NCI-H446 treated with DMSO at 0.1 percent for 48 hours (cell line): ENCODE measurements around the gene WNT4.
A peak's percentile ranks its signal among the peaks of the same experiment; 100 is the strongest.

ENCODE experiments used
- DNase-seq: peaks from one replicate; lab custom pipeline; 2025; lab: John Stamatoyannopoulos, UW

The WNT4 gene

DNA sequence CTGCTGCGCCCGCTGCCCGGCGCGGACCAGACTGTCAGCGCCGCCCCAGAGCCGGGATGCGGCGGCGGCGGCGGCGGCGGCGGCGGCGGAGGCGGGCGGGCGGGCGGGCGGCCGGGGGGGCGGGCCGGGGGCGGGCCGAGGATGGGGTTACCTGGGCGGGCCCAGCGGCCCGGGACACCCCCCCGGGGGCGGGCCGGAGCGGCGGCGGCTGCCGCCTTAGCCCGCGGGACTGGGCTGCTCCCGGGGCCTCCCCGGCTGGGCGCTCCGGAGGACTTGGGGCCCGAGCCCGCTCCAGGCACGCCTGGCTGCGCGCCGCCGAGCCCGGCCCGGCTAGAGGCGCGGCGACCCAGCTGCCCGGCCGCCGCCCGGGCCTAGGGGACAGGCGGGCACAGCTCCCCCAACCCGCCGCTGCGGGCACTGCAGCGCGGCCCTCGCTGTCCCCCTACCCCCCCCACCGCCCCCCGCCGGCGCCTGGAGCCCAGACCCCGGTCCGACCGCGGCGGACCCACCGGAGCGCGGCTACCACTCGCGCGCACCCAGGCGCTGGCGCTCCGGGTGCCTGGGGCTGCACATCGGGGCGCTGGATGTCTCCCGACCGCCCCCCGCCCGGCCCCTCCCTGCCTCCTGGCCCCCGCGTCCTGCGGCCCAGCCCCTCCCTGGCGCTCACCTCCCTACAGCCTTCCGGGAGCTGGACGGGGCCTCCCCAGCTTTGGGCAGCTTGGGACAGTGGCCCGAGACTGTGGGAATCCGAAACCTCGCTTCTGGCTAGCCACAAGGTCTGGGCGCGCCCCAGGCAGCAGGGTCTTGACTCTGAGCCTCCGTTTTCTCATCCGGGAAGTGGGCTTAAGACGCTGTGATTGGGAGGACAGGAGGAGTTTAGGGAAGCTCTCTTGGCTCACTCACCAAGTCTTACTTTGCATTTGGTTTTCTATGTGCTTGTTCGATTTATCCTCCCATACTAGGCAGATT, at the start of gene WNT4:
TSS of gene WNT4 (minus strand) at position 33 of the 969 bp plus-strand sequence. CDS start 175 bp downstream, outside the sequence.
- DNase-seq, result no peak

DNA sequence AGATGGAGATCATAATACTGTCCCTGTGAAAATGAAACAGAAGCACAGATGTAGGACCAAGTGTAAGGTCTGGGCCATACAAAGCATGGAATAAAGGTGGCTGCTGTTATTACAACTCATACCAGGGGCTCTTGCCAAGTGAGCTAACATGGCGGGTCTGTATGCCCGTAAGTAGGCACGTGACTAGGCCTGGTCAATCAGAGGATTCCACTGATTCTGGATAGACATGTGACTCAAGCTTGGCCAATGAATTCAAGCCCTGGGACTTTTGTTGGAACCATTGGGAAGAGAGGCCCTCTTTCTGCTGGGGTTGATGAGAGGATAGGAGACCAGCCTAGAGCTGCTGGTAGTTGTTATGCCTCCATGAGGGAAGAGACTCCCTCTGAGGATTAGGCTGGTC, 47.8 kb upstream of the WNT4 start:
- DNase-seq, result no peak

DNA sequence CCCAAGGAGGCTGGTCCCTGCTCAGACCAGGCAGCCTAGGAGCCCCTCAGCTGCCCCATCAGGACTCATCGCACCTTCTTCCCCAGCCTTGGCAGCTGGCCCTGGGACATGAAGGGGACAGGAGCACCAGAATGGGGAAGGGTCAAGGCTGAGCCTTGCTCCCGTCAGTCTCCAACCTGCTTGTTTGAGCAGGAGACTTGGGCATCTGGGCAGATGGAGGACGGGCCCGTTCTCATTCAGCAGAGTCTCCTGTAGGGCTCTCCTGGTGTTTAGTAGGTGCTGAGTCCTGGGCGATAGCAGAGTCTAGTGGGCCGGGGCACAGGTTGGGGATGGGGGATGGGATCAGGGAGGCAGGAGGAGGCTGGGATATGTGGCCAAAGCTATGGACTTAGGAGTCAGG, 47.4 kb upstream of the WNT4 start:
- no peak for DNase-seq

DNA sequence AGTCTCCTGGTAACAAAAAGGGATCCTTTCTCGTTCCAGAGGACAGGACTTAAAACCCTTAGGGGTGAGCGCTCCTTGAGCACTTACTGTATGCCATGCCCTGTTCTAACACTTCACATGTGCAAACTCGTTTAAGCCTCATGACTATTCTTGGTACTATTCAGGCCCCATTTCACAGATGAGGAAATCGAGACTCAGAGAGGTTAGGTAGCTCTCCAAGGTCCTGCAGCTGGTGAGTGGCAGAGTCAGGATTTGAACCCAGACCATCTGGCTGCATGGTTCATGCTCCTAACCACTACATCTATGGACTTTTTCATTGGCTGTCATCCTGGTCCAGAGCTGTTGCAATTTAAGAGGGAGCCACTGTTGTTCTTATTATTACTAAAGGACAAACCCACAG, 46.7 kb upstream of the WNT4 start:
- no peak for DNase-seq

DNA sequence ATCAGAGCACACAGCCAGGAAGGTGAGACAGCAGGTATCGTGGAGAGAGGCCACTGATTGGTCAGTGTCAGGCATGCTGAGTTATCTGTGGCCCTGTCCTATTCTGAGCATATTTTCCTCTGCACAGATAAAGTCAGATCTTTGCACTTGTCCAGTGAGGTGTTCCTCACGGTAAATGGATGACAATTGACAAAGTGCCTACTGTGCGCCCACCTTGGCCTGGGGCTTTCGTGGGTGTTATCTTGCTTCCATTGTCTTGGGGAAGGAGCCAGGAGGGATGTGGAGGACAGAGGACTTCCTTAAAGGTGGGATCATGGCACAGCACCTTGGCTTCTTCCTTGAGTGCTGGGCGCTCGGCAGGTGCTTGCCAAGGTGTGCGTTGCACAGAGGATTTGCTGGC, 46.0 kb upstream of the WNT4 start:
- no peak for DNase-seq

DNA sequence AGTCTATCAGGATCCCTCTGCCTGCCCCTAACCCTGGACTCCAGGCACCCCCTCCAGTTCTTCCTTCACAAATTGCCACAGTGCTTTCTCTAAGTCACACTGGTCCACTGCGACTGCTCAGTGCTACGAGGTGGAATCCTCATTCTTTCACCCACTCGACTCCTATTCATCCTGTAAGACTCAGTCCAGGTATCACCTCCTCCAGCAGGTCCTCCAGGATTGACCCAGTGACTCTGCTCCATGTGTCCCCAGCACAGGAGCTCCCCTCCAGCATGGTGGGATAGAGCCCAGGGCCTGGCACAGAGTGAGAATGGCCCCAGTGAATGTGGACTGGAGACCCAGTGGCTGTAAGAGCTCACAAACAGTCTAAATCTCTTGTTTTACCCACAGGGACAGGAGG, 45.5 kb upstream of the WNT4 start:
- DNase-seq, result no peak

DNA sequence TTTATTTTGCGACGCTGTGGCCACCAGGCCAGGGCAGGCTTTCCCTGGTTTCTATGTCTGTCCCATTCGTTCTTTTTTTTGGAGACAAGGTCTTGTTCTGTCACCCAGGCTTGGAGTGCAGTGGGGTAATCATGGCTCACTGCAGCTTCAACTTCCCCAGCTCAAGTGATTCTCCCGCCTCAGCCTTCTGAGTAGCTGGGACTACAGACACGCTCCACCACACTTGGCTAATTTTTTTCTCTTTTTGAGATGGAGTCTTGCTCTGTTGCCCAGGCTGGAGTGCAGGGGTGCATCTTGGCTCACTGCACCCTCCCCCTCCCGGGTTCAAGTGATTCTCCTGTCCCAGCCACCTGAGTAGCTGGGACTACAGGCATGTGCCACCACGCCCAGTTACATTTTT, 43.4 kb upstream of the WNT4 start:
- no peak for DNase-seq

DNA sequence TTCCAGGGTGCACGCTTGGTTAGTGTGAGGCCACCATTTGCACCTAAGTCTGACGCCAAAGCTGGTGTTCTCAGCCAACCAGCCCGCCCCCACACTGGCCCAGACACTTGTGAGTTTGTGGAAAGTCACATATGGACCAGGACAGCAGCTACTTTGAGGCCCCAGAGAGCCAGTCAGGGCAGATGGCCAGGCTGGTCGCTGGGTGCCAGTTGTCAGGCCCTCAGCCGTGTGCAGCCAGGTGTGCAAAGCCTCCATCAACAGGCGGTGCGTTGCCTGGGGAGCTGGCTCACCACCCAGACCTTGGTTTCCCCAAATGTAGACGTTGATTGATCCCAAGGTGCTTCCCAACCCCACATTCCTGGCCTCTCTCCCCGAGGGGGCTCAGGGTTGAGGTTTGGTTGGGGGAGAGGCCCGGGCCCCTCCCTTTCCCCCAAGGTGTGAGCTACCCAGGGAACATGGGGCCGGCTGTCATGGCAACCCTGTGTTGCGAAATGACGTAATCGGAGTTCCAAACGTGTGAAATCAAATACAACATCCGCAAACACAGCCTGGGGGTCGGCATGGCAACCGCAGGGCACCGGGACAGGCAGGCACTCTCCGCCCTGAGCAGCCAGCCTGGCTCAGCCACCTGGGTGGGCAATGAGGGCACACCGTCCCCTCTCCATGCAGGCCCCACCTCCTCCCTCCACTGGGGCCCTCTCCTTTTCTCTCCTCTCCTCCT, 42.2 kb upstream of the WNT4 start:
- peak; percentile 54 for DNase-seq

DNA sequence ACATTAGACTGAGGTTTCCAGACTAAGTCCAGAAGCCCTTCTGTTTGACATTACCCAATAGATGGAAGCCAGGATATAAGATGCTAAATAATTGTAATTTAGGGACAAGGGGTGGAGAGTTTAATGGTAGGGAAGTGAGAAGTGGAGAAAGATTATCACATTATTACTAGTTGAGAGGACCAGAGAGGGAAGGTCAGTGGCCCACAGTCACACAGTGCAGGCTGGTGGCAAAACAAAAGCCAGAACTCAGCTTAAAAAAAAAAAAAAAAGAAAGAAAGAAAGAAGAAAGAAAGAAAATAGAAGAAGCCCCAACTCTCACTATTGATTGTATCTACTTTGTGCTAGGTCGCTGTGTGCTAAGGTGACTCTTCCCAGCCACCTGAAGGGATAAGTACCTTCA, 41.6 kb upstream of the WNT4 start:
- no peak for DNase-seq

DNA sequence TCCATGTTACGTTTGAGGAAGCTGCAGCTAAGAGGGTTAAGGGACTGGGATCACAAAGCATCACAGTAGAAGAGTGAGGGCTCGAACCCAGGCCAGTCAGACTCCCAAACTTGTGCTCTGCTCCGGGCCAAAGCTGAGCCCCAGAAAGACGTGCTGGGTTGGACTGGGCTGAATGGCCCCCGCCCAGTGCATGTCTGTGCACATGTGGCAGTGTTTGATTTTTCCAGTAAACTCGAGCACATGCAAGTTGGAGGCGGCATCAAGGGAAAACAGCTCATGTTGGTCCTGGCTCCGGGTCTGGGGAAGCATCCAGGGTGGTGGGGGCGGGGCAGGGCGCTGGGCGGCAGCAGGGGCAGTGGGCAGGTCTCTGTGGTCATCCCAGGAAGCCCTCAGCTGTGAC, 39.8 kb upstream of the WNT4 start:
- no peak for DNase-seq

DNA sequence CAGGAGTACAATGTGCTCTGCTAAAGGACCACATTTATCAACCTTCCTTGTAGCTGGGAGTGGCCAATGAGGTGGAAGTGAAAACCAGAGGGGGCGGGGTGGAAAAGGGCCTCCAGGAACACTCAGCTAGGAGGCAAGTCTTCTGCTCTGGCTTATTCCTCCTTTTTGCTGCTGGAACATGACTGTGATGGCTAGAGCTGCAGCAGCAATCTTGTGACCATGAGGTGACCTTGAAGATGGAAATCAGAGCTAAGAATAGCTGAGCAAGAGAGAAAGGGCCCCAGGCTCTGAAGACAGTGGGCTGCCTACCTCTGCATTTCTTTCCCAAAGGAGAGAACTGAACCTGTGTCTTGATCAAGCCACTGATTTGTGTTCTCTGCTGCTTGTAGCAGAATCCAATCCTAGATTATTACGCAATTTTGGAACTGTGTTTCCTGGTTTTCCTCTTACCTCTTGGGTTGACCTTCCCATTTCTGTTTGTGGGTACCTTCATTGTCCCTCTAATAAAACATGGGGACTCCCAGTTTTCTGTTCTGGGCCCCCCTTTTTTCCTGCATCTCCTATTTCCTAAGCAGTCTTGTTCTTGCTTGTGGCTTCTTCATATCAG, 36.4 kb upstream of the WNT4 start:
- no peak for DNase-seq

DNA sequence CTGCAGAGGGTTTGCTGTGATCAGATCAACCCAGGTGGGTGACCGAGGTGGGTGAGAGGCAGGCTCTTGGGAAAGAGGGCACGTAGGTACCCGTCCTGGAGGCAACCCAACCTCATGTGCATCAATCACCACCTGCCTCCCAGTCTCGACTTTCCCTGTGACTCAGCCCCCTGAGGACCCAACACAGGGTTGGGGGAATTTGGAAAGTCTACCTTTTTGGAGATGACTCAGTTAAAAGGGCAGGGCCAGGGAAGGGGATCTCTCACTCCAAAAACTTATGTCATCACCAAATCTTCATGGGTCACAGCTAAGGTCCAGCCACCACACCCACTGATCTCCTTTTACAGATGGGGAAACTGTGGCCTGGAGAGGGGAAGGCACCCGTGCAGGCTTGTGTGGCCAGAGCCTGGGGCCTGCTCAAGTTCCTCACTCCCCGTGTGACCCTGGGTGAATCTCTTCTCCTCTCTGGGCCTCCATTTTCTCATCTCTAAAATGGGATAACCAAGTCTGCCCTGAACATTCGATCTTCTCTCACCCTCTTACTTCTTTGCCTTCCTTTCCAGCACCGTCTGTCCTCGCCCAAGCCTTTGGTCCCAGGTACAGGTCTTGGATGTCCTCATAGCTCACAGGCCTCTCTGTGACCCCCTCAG, 34.6 kb upstream of the WNT4 start:
- DNase-seq, result no peak

DNA sequence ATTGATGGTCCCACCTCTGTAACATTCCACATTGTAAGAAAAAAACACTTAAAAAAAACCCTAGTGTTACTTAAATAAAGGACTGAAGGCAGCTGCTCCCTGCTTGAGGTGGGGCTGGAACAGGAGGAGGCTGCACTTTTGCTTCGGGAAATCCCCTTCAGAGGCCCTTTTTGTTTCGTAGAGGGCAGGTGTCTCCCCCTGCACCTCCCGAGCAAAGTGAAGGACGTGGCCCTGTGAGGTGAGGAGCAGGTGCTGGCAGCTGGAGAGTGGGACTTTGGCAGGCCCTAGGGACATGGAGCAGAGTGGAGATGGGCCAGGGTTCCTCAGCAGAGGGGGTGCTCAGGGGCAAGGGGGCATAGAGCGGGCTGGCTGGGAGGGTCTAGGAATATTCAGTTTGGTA, 33.4 kb upstream of the WNT4 start:
- DNase-seq, result no peak

DNA sequence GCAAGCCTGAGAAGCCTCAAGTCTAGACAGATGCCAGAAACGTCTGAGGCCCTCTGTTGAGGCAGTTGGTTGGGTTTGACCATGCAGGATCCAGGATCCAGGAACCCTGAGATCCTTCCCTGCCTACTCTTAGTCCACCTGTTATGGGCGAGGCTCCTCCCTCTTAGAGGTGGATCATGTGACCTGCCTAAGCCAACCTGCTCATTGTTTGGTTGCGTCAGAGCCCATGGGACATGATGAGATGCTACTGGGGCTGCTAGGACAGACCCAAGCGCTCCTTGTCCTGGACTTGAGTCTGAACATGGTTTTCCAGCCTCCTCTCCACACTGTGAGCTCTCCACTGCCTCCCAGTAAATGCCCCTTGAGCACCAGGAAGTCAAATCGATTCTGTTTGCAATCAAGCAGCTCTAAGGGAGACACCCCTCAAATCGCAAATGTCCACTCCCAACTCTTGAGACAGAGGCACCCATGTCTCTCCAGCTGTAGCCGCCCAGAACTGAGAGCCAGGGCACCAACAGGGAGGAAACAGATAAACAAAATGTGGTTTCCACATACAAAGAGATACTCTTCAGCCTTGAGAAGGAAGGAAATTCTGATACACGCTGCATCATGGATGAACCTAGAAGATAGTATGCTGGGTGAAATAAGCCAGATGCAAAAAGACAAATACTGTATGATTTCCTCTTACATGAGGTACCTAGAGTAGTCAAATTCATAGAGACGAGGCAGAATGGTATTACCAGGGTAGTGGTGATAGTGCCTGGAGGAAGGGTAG, 31.7 kb upstream of the WNT4 start:
- DNase-seq, result no peak

DNA sequence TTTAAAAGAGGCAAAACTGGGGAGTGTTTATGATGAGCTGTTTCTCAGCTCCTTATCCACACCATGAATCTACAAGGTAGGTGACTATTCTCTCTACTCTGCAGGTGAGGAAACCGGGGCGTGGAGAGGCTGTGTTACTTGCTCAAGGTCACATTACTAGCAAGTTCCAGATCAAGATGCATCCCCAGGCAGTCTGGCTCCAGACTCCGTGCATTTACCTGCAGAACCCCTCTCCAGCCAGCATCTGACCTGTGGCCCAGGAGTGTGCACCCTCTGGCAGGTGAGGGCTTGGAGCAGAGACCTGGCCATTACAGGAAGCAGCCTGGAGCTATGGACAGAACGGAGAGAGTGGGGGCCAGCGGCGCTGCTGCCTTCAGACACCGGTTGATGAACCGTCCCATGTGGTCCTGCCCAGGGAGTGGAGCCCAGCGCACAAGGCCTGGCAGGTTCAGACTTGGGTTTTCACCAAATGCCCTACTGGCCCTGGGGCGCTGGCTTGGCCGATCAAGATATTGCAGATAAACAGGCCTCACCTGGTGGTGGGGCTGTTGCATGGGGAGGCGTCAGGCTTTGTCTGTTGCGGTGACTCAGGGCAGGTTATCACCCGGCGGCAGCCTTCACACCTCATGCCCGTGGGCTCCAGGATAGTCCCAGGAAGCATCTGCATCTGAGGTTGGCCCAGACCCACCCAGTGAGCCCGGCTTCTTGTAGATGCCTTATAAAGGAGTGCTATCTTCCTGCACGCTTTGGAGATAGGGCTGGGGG, 29.2 kb upstream of the WNT4 start:
- no peak for DNase-seq

DNA sequence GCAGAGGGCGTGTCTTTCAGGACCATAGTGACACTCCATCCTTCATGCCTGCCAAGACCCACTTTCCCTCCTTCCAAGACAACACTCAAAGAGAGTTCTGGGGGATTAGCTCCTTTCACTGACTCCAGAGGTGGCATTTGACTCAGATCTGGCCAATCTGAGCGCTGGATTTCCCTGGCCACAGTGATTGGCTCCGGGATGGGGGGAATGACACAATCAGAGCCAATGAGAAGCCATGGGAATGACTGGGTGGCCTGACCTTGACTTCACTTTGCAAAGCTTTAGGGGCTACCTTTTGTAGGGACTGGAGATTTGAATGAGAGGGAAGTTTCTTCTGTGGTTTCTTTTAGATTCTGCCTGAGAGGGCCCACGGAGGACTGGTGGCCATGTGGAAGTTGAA, 26.9 kb upstream of the WNT4 start:
- no peak for DNase-seq

DNA sequence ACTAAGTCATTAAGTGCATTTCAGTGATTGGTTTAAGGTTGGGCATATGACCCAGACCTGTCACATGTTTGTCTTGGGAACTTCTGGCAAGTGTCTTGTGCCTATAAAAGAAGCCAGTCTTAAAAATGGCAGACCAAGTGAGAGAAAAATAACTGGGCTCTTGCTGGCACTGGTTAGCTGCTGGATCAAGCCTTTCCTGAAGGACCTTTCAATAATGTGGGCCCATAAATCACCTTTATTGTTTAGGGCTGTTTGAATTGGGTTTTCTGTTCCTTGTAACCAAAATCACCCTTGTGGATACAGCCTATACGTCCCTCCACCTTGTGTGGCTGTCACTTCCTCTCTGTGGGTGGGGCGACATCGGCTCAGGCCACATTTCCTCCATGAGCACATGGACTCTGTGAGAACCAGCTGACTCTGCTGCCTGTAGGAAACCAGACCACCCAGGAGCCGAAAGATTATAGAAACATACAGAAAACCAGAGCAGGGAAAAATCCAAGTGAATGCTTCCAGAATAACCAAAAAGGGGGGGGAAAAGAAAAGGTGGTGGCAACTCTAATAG, 25.6 kb upstream of the WNT4 start:
- no peak for DNase-seq

DNA sequence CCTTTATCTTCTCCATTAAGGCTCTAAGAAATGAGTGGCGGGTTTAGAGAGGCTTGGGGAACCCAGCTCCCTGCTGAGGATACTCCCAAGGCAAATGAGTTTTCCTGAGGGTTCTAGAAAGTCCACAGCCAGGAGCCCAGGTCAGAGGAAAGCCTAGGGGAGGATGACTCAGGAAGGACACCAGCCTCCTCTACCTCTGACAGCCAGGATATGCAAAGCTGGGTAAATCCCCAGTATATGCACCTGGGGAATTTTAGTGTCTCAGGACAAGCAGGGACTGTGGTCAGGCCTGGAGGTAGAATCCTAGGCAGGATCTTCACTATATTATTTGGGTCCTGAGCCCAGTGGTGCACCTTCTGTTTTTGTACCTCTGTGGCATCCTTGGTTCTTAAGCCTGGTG, 23.5 kb upstream of the WNT4 start:
- no peak for DNase-seq

DNA sequence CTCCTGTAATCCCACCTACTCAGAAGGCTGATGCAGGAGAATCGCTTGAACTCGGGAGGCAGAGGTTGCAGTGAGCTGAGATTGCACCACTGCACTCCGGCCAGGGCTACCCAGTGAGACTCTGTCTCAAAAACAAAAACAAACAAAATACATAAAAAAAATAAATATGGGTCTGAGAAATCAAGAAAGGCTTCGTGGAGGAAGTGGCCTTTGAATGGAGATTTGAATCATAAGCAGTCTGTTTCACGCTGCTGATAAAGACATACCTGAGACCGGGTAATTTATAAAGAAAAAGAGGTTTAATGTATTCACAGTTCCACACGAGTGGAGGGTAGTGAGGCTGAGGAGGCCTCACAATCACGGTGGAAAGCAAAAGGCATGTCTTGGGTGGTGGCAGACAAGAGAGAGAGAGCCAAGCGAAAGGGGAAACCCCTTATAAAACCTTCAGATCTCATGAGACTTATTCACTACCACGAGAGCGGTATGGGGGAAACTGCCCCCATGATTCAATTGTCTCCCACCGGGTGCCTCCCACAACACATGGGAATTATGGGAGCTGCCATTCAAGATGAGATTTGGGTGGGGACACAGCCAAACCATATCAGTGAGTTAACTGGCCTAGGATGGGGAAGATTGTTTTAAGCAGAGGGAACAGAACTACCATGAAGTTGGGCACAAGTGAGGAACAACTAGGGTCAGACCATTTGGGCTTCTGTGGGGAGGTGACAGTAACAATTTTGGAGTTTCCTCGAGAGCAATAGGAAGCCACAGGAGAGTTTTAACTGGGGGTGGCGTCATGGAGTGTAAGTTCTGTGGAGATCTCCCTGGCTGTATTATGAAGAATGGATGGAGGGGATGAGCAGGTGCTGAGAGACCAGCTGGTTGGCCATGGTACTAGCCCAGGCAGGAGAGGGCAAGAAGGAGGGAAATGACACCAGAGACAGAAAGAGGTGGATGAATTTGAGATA, 22.2 kb upstream of the WNT4 start:
- DNase-seq, result no peak
